Epithelial cell of esophagus (primary cell): ENCODE measurements around the gene MIS18BP1.
"Not testable (repeated sequence)": the region's sequence is repeated elsewhere in the genome, so short reads cannot be mapped to it uniquely, and the experiment has no call there.

Experiments used
- DNase-seq: peaks from one replicate; pipeline ENCODE4 v3.0.0; 2010; ENCODE audit warnings: low read depth
- H3K4me3 ChIP-seq: 2 replicates; pipeline ENCODE4 v1.5.1; 2011; ENCODE audit warnings: mild to moderate bottlenecking, low read length, control low read depth
- TF ChIP-seq, protein P1 (sequence below): IDR thresholded peaks from 2 replicates; pipeline ENCODE4 v1.5.1; 2011; ENCODE audit warnings: low read depth, mild to moderate bottlenecking, low read length, control low read depth, inconsistent platforms; ENCODE audit not compliant: insufficient read depth; ENCODE audit errors: missing control alignments

The MIS18BP1 gene

DNA sequence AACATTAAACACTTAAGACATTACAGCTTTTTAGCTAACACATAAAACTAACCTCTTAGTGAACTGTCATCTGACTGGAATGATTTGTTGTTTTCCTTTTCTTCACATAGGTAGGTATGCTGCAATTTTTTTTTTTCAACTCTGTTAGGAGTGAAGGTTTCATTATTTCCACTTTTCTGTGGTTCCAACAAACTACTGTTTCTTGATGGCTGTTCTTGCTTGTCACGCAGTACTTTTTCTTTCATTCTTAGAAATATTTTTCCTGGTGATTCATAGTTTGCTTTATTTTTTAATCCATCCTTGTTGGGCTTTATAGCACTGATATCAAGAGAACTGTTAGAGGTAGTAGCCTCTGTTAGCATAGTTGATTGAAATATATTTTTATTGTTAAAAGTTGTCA lies 6.3 kb downstream of the MIS18BP1 start:
- TF ChIP-seq, protein P1, sequence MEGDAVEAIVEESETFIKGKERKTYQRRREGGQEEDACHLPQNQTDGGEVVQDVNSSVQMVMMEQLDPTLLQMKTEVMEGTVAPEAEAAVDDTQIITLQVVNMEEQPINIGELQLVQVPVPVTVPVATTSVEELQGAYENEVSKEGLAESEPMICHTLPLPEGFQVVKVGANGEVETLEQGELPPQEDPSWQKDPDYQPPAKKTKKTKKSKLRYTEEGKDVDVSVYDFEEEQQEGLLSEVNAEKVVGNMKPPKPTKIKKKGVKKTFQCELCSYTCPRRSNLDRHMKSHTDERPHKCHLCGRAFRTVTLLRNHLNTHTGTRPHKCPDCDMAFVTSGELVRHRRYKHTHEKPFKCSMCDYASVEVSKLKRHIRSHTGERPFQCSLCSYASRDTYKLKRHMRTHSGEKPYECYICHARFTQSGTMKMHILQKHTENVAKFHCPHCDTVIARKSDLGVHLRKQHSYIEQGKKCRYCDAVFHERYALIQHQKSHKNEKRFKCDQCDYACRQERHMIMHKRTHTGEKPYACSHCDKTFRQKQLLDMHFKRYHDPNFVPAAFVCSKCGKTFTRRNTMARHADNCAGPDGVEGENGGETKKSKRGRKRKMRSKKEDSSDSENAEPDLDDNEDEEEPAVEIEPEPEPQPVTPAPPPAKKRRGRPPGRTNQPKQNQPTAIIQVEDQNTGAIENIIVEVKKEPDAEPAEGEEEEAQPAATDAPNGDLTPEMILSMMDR = no peak
- DNase-seq = no peak
- H3K4me3 ChIP-seq = no peak overlapping the region

DNA sequence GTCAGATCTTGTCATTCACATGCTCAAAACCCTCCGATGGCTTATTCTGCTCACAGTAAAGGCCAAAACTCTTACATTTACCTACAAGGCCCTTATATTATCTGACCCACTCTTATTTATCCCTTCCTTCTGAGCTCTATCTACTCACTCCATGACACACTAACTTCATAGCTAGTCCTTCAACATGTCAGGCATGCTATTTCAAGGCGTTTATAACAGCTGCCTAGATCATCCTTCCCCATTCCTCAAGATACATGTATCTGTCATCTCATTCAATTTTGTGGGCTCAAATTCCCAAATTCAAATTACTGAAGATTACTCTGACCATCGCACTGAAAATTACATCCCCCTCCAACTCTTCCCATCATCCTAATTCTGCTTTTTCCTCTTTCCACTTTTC lies 6.9 kb downstream of the MIS18BP1 start:
- DNase-seq = no peak
- no peak overlapping the region for H3K4me3 ChIP-seq
- TF ChIP-seq, protein P1 = no peak

DNA sequence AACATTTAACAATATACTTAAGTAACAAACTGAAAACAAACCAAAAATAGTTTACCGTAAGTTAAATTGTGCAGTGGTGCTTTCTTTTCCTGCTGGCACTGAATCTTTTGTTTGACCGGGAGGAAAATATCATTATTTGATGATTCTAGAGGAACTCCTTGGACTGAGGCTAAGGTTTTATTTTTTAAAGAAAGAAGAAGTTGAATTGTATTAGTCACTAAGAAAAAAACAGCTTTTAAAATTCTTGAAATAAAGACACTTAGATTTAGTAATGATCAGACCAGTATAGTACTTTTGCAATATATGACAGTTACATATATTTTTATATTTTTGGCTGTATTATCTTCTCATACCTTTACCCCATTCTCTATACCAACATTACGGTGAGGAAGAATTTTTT lies 10.3 kb downstream of the MIS18BP1 start:
- TF ChIP-seq, protein P1 = no peak
- no peak overlapping the region for H3K4me3 ChIP-seq

DNA sequence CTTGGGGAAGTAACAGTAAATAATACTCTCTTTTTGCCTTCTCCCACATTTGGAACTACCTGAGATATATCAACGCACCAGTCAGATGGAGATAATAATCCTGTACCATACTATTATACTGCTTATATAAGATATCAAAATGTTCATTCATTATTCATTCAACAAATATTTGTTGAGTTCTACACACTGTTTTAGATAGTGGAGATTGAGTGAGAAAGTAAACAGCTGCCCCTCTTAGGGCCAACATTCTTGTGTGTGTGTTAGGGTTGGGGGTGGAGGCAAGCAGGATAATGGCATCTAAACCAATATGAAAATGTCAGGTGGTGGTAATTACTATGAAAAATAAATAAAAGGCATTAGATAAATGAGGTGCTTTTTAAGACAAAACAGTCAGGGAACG lies 14.0 kb downstream of the MIS18BP1 start:
- TF ChIP-seq, protein P1 = no peak
- DNase-seq = no peak

More for the DNA sequence above, 10.3 kb downstream of the MIS18BP1 start:
- no peak for DNase-seq

DNA sequence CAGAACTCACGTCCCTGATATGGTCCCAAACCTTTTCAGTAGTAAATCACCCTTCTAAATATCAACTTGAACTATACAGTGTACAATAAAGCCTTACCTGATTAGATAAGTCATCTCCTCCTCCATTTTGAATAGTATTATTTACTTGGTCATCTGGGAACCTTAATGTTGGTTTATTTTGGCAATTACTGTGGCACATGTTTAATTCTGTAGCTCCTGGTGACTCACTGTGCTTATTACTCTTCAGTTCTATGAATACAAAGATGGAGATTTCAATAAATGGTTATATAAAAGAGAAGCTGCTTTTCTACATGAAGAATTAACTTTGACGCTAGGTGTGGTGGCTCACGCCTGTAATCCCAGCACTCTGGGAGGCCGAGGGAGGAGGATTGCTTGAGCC lies 25.4 kb downstream of the MIS18BP1 start:
- no peak for DNase-seq
- H3K4me3 ChIP-seq = no peak overlapping the region
- TF ChIP-seq, protein P1 = no peak

More for the DNA sequence above, 14.0 kb downstream of the MIS18BP1 start:
- H3K4me3 ChIP-seq = no peak overlapping the region

DNA sequence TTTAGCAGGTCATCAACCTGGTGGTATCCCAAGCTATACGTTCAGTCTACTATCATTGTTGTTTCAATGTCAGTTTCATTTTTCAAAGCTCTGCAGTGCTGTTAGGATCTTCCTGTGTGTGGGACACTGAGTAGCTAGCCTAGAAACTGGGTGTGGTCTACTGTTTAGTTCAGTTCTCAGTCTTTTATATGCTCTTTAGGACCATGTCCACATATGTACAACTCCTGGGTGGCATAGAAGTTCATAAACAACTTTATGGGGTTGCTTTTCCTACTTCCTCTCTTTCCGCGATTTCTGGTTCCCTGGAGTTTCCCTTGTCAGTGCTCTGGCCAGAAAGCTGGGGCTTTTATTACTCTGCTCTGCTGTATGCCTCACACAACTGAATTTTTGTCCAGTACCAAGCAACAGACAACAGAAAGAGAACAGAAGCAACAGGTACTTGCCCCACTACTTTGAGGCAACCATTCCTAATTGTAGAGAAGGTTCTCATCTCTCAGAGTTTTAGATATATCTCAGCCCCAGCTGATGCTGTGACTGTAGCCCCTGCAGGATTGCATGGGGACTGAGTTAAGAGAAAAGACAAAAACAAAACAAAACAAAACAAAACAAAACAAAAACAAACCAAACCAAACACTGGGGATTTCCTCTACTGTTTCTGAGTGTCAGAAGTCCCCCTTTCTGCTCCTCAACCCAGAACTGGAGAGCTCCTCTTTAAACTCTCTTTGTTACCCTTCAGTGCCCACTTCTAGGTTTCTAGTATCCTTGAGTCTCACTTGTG lies 30.3 kb downstream of the MIS18BP1 start:
- DNase-seq = no peak
- TF ChIP-seq, protein P1 = no peak
- H3K4me3 ChIP-seq = no peak overlapping the region

DNA sequence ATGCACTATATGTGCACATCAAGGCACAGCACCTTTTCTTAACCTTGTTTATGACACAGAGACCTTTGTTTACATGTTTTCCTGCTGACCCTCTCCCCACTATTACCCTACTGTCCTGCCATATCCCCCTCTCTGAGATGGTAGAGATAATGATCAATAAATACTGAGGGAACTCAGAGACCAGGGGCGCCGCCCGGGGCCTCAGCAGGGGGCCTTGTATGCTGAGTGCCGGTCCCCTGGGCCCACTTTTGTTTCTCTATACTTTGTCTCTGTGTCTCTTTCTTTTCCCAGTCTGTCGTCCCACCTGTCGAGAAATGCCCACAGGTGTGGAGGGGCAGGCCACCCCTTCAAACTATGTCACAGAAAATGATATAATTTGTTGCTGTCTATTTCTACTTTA lies 38.7 kb downstream of the MIS18BP1 start:
- not testable (repeated sequence) for H3K4me3 ChIP-seq, DNase-seq

DNA sequence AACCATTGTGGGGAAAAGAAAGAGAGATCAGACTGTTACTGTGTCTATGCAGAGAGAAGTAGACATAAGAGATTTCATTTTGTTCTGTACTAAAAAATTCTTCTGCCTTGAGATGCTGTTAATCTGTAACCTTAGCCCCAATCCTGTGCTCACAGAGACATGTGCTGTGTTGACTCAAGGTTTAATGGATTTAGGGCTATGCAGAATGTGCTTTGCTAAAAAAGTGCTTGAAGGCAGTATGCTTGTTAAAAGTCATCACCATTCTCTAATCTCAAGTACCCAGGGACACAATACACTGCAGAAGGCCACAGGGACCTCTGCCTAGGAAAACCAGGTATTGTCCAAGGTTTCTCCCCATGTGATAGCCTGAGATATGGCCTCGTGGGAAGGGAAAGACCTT lies 39.3 kb downstream of the MIS18BP1 start:
- H3K4me3 ChIP-seq = not testable (repeated sequence)

More for the DNA sequence above, 39.3 kb downstream of the MIS18BP1 start:
- DNase-seq = not testable (repeated sequence)
